ENCODE data around the gene AKAP13. TPM values are rescaled to one million over a fixed set of nuclear protein-coding genes. Genes with fewer than 3 reads are reported as not detected.

AKAP13 gene
- total and polyA plus RNA-seq, 2 of the 13 experiments (the other 11 are each of a cell fraction or from before 2014, with no cell fraction given), result 6.7 to 27.1 TPM

DNA sequence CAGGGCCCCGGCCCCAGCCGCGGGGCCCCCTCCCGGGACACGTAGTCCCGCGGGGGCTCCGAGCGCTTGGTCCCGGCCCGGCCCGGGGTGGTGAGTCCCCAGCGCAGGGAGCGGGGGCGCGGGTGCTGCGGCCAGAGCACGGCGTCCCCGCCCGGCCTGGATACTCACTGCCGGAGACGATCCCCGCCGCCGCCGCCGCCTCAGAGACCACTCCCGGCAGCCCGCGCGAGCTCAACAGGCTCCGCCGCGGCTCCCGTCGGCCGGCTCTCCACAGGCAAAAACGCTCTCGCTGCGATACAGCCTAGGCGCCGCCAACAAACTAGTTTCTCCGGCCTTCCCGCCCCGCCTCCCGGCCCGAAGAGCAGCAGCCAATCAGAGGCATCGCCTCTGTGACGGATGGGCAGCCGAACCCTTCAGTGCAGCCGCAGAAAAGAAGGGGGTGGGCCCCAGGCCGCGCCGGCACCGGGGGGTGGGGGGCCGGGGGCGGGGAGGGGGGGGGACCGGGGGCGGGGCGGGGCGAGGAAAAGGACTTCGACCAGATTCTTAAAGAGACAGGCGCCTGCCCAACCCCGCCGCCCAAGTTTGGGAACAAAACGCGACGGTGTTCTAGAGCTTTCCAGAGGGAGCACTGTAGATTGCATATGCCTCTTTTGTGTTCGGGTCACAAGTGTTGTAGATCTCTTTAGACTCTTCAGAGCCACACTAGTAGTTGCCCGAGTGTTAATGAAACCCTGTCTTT, 414.4 kb downstream of the AKAP13 start, which contains the start of gene KLHL25:
Gene KLHL25, minus strand, starts transcription at position 328 of the 739 bp plus-strand sequence. CDS start 25,115 bp downstream, outside the sequence.
- Histone ChIP-seq H3K36me3 (replicated peaks in 1 of 2; ENCODE audit: control insufficient read depth in 1 of 2, insufficient read depth in 2 of 2, low read length in 2 of 2) (no peaks in the 10 kb centered on the region), H3K4me3 (replicated peaks in 1 of 3; ENCODE audit: insufficient read depth in 1 of 3, low read depth in 2 of 3, low read length in 3 of 3) (peak within 1 kb of the TSS; percentile 80 to 95 (median 94)), H3K27me3 (ENCODE audit: control insufficient read depth in 1 of 2, insufficient read depth in 2 of 2, low read length in 2 of 2) (no peaks in the 10 kb centered on the region; a peak in 1 of 5 replicates), H4K20me1 (ENCODE audit: insufficient read depth, low read length) (peaks cover 11% of the 10 kb centered on the region), H3K79me2 (ENCODE audit: insufficient read depth, low read length) (peaks cover 32% of the 10 kb centered on the region), H3K4me1 (ENCODE audit: insufficient read depth, low read length) (peaks cover 33% of the 10 kb centered on the region), H3K27ac (ENCODE audit: extremely low read length, insufficient read depth, low read length) (peak within 1 kb of the TSS; percentile 83), H3K9me3 (ENCODE audit: low read length) (no peaks in the 10 kb centered on the region), H3K4me2 (ENCODE audit: low read depth, low read length) (peak within 1 kb of the TSS; percentile 93), H2AFZ (ENCODE audit: low read length) (peak within 1 kb of the TSS; percentile 99), H3K9ac (ENCODE audit: insufficient read depth, low read depth, low read length) (peak within 1 kb of the TSS; percentile 82)
- FAIRE-seq (no peak), DNase-seq (ENCODE audit: low spot score) (peak; percentile 90), ATAC-seq (peak; percentile 95)
- BruUV-seq (replicated peaks), result no TSS peak
- intact Hi-C loops (cut with micrococcal nuclease; ENCODE audit: unreplicated experiment), result no loop called here
- in situ Hi-C loops (cut with HindIII; ENCODE audit: extremely low pct_ligation_motif_present, low pct_unique_long_range_greater_than_20kb), result no loop called here
- 0% methylated on average over 9 of the region's 71 CpGs for WGBS (ENCODE audit: low lambda C conversion rate)
- POLR2A ChIA-PET, result interaction anchor here (0.9 to 1.4 kb wide), 2 partner anchors 17 to 42 kb away, joined by 3 to 4 read pairs; no protein-coding TSS in a partner anchor
- CTCF ChIA-PET (ENCODE audit: low intra/inter-chr PET ratio, low total read pairs), result no interaction called here
- TF ChIP-seq BRCA1 (CRISPR knock-in tag; IDR thresholded peaks at IDR 0.05) (no peak), ETV6 (CRISPR knock-in tag; conservative IDR thresholded peaks at IDR 0.05) (no peak), ZNF607 (CRISPR knock-in tag; IDR thresholded peaks at IDR 0.05; ENCODE audit: borderline replicate concordance) (no peak), JARID2 (CRISPR knock-in tag; IDR thresholded peaks at IDR 0.05; ENCODE audit: insufficient replicate concordance) (no peak), ZSCAN25 (CRISPR knock-in tag; IDR thresholded peaks at IDR 0.05) (no peak), TBX2 (CRISPR knock-in tag; IDR thresholded peaks at IDR 0.05; ENCODE audit: borderline replicate concordance) (no peak), ISX (CRISPR knock-in tag; conservative IDR thresholded peaks at IDR 0.05) (no peak), FOSL1 (CRISPR knock-in tag; IDR thresholded peaks at IDR 0.05; ENCODE audit: borderline replicate concordance) (no peak), ZNF10 (CRISPR knock-in tag; IDR thresholded peaks at IDR 0.05; ENCODE audit: borderline replicate concordance, low read depth) (no peak), HNRNPLL (IDR thresholded peaks at IDR 0.05; ENCODE audit: low read depth, low read length, poor library complexity, severe bottlenecking) (peak; percentile 55), ZFAT (CRISPR knock-in tag; conservative IDR thresholded peaks at IDR 0.05) (no peak), MXD4 (CRISPR knock-in tag; IDR thresholded peaks at IDR 0.05) (no peak; the same call in 1 of the 2 replicates)
- TF ChIP-seq, protein P1, sequence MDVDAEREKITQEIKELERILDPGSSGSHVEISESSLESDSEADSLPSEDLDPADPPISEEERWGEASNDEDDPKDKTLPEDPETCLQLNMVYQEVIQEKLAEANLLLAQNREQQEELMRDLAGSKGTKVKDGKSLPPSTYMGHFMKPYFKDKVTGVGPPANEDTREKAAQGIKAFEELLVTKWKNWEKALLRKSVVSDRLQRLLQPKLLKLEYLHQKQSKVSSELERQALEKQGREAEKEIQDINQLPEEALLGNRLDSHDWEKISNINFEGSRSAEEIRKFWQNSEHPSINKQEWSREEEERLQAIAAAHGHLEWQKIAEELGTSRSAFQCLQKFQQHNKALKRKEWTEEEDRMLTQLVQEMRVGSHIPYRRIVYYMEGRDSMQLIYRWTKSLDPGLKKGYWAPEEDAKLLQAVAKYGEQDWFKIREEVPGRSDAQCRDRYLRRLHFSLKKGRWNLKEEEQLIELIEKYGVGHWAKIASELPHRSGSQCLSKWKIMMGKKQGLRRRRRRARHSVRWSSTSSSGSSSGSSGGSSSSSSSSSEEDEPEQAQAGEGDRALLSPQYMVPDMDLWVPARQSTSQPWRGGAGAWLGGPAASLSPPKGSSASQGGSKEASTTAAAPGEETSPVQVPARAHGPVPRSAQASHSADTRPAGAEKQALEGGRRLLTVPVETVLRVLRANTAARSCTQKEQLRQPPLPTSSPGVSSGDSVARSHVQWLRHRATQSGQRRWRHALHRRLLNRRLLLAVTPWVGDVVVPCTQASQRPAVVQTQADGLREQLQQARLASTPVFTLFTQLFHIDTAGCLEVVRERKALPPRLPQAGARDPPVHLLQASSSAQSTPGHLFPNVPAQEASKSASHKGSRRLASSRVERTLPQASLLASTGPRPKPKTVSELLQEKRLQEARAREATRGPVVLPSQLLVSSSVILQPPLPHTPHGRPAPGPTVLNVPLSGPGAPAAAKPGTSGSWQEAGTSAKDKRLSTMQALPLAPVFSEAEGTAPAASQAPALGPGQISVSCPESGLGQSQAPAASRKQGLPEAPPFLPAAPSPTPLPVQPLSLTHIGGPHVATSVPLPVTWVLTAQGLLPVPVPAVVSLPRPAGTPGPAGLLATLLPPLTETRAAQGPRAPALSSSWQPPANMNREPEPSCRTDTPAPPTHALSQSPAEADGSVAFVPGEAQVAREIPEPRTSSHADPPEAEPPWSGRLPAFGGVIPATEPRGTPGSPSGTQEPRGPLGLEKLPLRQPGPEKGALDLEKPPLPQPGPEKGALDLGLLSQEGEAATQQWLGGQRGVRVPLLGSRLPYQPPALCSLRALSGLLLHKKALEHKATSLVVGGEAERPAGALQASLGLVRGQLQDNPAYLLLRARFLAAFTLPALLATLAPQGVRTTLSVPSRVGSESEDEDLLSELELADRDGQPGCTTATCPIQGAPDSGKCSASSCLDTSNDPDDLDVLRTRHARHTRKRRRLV (CRISPR knock-in tag; IDR thresholded peaks at IDR 0.05), result no peak
- TF ChIP-seq, protein P2, sequence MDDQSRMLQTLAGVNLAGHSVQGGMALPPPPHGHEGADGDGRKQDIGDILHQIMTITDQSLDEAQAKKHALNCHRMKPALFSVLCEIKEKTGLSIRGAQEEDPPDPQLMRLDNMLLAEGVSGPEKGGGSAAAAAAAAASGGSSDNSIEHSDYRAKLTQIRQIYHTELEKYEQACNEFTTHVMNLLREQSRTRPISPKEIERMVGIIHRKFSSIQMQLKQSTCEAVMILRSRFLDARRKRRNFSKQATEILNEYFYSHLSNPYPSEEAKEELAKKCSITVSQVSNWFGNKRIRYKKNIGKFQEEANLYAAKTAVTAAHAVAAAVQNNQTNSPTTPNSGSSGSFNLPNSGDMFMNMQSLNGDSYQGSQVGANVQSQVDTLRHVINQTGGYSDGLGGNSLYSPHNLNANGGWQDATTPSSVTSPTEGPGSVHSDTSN (CRISPR knock-in tag; IDR thresholded peaks at IDR 0.05; ENCODE audit: borderline replicate concordance), result peak; percentile 54; the same call in 1 of the 2 replicates
- TF ChIP-seq, protein P3, sequence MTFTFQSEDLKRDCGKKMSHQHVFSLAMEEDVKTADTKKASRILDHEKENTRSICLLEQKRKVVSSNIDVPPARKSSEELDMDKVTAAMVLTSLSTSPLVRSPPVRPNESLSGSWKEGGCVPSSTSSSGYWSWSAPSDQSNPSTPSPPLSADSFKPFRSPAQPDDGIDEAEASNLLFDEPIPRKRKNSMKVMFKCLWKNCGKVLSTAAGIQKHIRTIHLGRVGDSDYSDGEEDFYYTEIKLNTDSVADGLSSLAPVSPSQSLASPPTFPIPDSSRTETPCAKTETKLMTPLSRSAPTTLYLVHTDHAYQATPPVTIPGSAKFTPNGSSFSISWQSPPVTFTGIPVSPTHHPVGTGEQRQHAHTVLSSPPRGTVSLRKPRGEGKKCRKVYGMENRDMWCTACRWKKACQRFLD (CRISPR knock-in tag; IDR thresholded peaks at IDR 0.05; ENCODE audit: borderline replicate concordance), result no peak
